ENCODE data around the gene KYNU.

- no peak for TF ChIP-seq CTCF (IDR thresholded peaks at IDR 0.05; ENCODE audit: poor library complexity)
- TF ChIP-seq EZH2 (IDR thresholded peaks at IDR 0.05; ENCODE audit: borderline replicate concordance), result no peak
Measured at GRCh38 chr2:142993771-142994170, 116.3 kb downstream of the KYNU start.

Data from hepatocyte (in vitro differentiated cells).